HepG2 (cell line): ENCODE results near the gene LCAT. TPM values are rescaled to one million over a fixed set of nuclear protein-coding genes. Genes with fewer than 3 reads are reported as not detected.

Source experiments
- ARNTL ChIP-seq: sonication (generic); formaldehyde crosslinking; IDR thresholded peaks from 2 replicates; pipeline ENCODE4 v1.4.0; 2020; ENCODE audit warnings: mild to moderate bottlenecking, missing genetic modification reagents
- CC2D1A ChIP-seq: sonication (generic); formaldehyde crosslinking; IDR thresholded peaks from 2 replicates; pipeline ENCODE4 v1.8.1; 2023; ENCODE audit warnings: mild to moderate bottlenecking, missing genetic modification reagents
- DNMT1 ChIP-seq: sonication (generic); formaldehyde crosslinking; IDR thresholded peaks from 2 replicates; pipeline ENCODE4 v1.5.1; 2020; ENCODE audit warnings: mild to moderate bottlenecking, missing genetic modification reagents
- FOXC1 ChIP-seq: sonication (generic); formaldehyde crosslinking; IDR thresholded peaks from 2 replicates; pipeline ENCODE4 v1.8.0; 2022; ENCODE audit warnings: mild to moderate bottlenecking, missing genetic modification reagents, borderline replicate concordance
- FOXO1 ChIP-seq: sonication (generic); formaldehyde crosslinking; IDR thresholded peaks from 2 replicates; pipeline ENCODE4 v1.4.0; 2020; ENCODE audit warnings: missing genetic modification reagents
- JARID2 ChIP-seq: sonication (generic); formaldehyde crosslinking; IDR thresholded peaks from 2 replicates; pipeline ENCODE4 v1.8.1; 2023; ENCODE audit warnings: missing genetic modification reagents, inconsistent platforms; ENCODE audit not compliant: insufficient replicate concordance
- KAT8 ChIP-seq: IDR thresholded peaks from 2 replicates; pipeline ENCODE4 v1.6.1; 2016; ENCODE audit warnings: missing genetic modification reagents, missing compliant biosample characterization
- MAFG ChIP-seq: sonication (generic); formaldehyde crosslinking; IDR thresholded peaks from 2 replicates; pipeline ENCODE4 v1.5.1; 2020; ENCODE audit warnings: mild to moderate bottlenecking, missing genetic modification reagents
- MTA3 ChIP-seq: sonication (generic); formaldehyde crosslinking; IDR thresholded peaks from 2 replicates; pipeline ENCODE4 v1.4.0; 2020; ENCODE audit warnings: missing genetic modification reagents
- PCBP2 ChIP-seq: fragments of 200-400 bp; formaldehyde crosslinking; optimal IDR thresholded peaks from 2 replicates; pipeline ENCODE3; 2018; ENCODE audit warnings: low read length, low read depth; ENCODE audit not compliant: poor library complexity, severe bottlenecking
- SCMH1 ChIP-seq: sonication (generic); formaldehyde crosslinking; IDR thresholded peaks from 2 replicates; pipeline ENCODE4 v1.9.0; 2021; ENCODE audit warnings: missing genetic modification reagents, mild to moderate bottlenecking, borderline replicate concordance
- U2AF2 ChIP-seq: fragments of 200-400 bp; formaldehyde crosslinking; IDR thresholded peaks from 2 replicates; pipeline ENCODE4 v1.6.1; 2017; ENCODE audit warnings: low read depth, mild to moderate bottlenecking, low read length
- ZC3H4 ChIP-seq: sonication (generic); formaldehyde crosslinking; IDR thresholded peaks from 2 replicates; pipeline ENCODE4 v1.4.0; 2020; ENCODE audit warnings: missing genetic modification reagents, borderline replicate concordance
- ZKSCAN1 ChIP-seq: fragments of 150-350 bp; IDR thresholded peaks from 2 replicates; pipeline ENCODE4 v1.6.1; 2014; ENCODE audit warnings: low read length
- ZNF24 ChIP-seq: fragments of 450-650 bp; IDR thresholded peaks from 2 replicates; pipeline ENCODE4 v1.6.1; 2017; ENCODE audit warnings: antibody characterized with exemption, mild to moderate bottlenecking
- ZNF577 ChIP-seq: sonication (generic); formaldehyde crosslinking; IDR thresholded peaks from 2 replicates; pipeline ENCODE4 v1.4.0; 2020; ENCODE audit warnings: mild to moderate bottlenecking, low read depth, missing genetic modification reagents, borderline replicate concordance
- ZNF670 ChIP-seq: sonication (generic); formaldehyde crosslinking; IDR thresholded peaks from 2 replicates; pipeline ENCODE4 v1.8.0; 2022; ENCODE audit warnings: mild to moderate bottlenecking, missing genetic modification reagents, borderline replicate concordance
- ZNF7 ChIP-seq: IDR thresholded peaks from 2 replicates; pipeline ENCODE4 v1.6.1; 2016; ENCODE audit warnings: missing biosample characterization, missing genetic modification reagents
- ZNF746 ChIP-seq: sonication (generic); formaldehyde crosslinking; IDR thresholded peaks from 2 replicates; pipeline ENCODE4 v1.8.0; 2022; ENCODE audit warnings: mild to moderate bottlenecking, missing genetic modification reagents
- ZNF788 ChIP-seq: sonication (generic); formaldehyde crosslinking; IDR thresholded peaks from 2 replicates; pipeline ENCODE4 v1.5.0; 2020; ENCODE audit warnings: mild to moderate bottlenecking, missing genetic modification reagents, borderline replicate concordance
- ZNF839 ChIP-seq: sonication (generic); formaldehyde crosslinking; IDR thresholded peaks from 2 replicates; pipeline ENCODE4 v1.4.0; 2020; ENCODE audit warnings: missing genetic modification reagents, mild to moderate bottlenecking, borderline replicate concordance
- ZSCAN29 ChIP-seq: sonication (generic); formaldehyde crosslinking; conservative IDR thresholded peaks from 2 replicates; pipeline ENCODE4 v1.4.0; 2020; ENCODE audit warnings: mild to moderate bottlenecking, missing genetic modification reagents
- polyA plus RNA-seq, 8 experiments: library from polyadenylated mRNA; depleted of rRNA in 3 of 8; stranded (reverse) in 7 of 8; unstranded in 1 of 8; fragments of >200 nt; fragmentation: Illumina TruSeq in 4 of 8; extraction: Trizol in 4 of 8; gene quantifications; 2 replicates each; pipeline versions ENCODE4 v1.2.1 to v1.2.3, GENCODE V29; 2011 to 2016; ENCODE audit warnings: low read depth in 4 of 8, missing spikeins in 1 of 8, mixed read lengths in 1 of 8; ENCODE audit not compliant: insufficient read depth in 1 of 8
- total RNA-seq, 5 experiments: library from RNA; depleted of rRNA; stranded (reverse); fragments of >200 nt; fragmentation: Illumina TruSeq; extraction: Trizol; gene quantifications; 2 replicates each; pipeline ENCODE4 v1.2.3, GENCODE V29; 2016; ENCODE audit warnings: low read depth in 1 of 5
- TF ChIP-seq, protein P1 (sequence below): sonication (generic); formaldehyde crosslinking; IDR thresholded peaks from 2 replicates; pipeline ENCODE4 v1.4.0; 2020; ENCODE audit warnings: missing genetic modification reagents
- TF ChIP-seq, protein P2 (sequence below): sonication (generic); formaldehyde crosslinking; IDR thresholded peaks from 2 replicates; pipeline ENCODE4 v1.8.0; 2023; ENCODE audit warnings: mild to moderate bottlenecking, missing genetic modification reagents
- TF ChIP-seq, protein P3 (sequence below), 2 experiments: sonication (generic) in 1 of 2; formaldehyde crosslinking in 1 of 2; IDR thresholded peaks; 2 replicates each; pipeline versions ENCODE4 v1.4.0 to v1.6.1; 2016 to 2020; ENCODE audit warnings: borderline replicate concordance in 1 of 2, low read depth in 1 of 2, mild to moderate bottlenecking in 1 of 2, missing genetic modification reagents in 1 of 2

LCAT gene
- total and polyA plus RNA-seq, 2 of the 13 experiments (the other 11 are each of a cell fraction or from before 2014, with no cell fraction given) = 36.1 to 38.9 TPM

DNA sequence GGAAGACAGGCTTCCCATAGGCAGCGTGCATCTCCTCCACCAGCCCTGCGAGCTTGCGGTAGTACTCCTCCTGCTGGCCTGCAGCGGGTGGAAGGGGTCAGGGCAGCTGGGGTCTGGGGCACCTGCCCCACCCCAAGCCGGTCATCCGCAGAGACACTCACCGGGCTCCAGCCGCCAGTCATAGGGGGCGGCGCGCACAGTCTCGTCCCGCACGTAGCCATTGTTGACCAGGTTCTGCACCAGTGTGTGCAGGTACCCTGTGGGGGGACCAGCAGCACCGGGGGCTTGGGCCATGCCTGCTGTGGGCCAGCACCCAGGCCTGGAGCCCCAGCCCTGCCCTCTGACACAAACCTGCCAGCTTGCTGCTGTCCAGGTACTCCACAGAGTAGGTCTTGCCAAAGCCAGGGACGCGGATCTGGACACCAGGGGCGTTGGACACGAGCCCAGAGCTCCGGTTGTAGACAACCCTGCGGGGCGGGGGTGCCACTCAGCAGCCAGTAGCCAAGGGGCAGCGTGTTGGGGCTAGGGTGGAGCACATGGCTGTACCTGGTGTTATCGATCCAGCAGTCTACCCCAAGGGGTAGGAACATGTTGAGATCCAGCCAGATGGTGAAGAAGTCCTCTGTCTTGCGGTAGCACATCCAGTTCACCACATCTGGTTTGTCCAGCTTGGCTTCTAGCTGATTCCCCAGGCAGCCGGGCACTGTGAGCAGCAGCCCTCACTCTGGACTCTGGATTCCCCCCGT is 1.2 kb downstream of the LCAT start (continued):
- TF ChIP-seq ZNF746 (CRISPR knock-in tag) (no peak), FOXO1 (CRISPR knock-in tag) (no peak; the same call in 1 of the 2 replicates), KAT8 (CRISPR knock-in tag) (no peak), FOXC1 (CRISPR knock-in tag) (no peak; the same call in 1 of the 2 replicates), MAFG (CRISPR knock-in tag) (no peak), ZC3H4 (CRISPR knock-in tag) (peak; percentile 72; the same call in 1 of the 2 replicates), U2AF2 (no peak), PCBP2 (no peak), ZSCAN29 (CRISPR knock-in tag) (0 out of 2 replicates have a peak, but pooled peaks have one; percentile 25), ZKSCAN1 (no peak), ZNF24 (no peak), SCMH1 (no peak), CC2D1A (CRISPR knock-in tag) (no peak), ZNF577 (CRISPR knock-in tag) (no peak), MTA3 (CRISPR knock-in tag) (no peak), DNMT1 (CRISPR knock-in tag) (no peak), ZNF788 (CRISPR knock-in tag) (no peak), JARID2 (CRISPR knock-in tag) (no peak), ZNF670 (no peak), ZNF7 (CRISPR knock-in tag) (no peak), ZNF839 (CRISPR knock-in tag) (no peak), ARNTL (CRISPR knock-in tag) (no peak; the same call in 1 of the 2 replicates)
- TF ChIP-seq, protein P1, sequence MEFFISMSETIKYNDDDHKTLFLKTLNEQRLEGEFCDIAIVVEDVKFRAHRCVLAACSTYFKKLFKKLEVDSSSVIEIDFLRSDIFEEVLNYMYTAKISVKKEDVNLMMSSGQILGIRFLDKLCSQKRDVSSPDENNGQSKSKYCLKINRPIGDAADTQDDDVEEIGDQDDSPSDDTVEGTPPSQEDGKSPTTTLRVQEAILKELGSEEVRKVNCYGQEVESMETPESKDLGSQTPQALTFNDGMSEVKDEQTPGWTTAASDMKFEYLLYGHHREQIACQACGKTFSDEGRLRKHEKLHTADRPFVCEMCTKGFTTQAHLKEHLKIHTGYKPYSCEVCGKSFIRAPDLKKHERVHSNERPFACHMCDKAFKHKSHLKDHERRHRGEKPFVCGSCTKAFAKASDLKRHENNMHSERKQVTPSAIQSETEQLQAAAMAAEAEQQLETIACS = no peak
- TF ChIP-seq, protein P2, sequence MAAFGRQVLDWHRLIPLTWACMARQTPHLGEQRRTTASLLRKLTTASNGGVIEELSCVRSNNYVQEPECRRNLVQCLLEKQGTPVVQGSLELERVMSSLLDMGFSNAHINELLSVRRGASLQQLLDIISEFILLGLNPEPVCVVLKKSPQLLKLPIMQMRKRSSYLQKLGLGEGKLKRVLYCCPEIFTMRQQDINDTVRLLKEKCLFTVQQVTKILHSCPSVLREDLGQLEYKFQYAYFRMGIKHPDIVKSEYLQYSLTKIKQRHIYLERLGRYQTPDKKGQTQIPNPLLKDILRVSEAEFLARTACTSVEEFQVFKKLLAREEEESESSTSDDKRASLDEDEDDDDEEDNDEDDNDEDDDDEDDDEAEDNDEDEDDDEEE (CRISPR knock-in tag) = peak; percentile 46
- TF ChIP-seq, protein P3, sequence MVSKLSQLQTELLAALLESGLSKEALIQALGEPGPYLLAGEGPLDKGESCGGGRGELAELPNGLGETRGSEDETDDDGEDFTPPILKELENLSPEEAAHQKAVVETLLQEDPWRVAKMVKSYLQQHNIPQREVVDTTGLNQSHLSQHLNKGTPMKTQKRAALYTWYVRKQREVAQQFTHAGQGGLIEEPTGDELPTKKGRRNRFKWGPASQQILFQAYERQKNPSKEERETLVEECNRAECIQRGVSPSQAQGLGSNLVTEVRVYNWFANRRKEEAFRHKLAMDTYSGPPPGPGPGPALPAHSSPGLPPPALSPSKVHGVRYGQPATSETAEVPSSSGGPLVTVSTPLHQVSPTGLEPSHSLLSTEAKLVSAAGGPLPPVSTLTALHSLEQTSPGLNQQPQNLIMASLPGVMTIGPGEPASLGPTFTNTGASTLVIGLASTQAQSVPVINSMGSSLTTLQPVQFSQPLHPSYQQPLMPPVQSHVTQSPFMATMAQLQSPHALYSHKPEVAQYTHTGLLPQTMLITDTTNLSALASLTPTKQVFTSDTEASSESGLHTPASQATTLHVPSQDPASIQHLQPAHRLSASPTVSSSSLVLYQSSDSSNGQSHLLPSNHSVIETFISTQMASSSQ (IDR thresholded peaks at IDR 0.05; ENCODE audit: low read depth) = no peak
- TF ChIP-seq, protein P3 (CRISPR knock-in tag; IDR thresholded peaks at IDR 0.05; ENCODE audit: borderline replicate concordance) = no peak
